Measurements from ENCODE around the gene DCHS2.

DCHS2 gene

GRCh38 chr4:154528869-154529268, 37.3 kb upstream of the DCHS2 start:
- Histone ChIP-seq H3K4ac (ENCODE audit: low read depth in 1 of 2, low read length in 2 of 2) (no peak overlapping the region), H3K23ac (ENCODE audit: low read length in 2 of 2) (no peak overlapping the region), H3K18ac (ENCODE audit: low read depth in 1 of 2, low read length in 2 of 2) (no peak overlapping the region), H3K36me3 (ENCODE audit: control insufficient read depth in 1 of 2, insufficient read depth in 2 of 2, low read depth in 1 of 2, low read length in 2 of 2) (no peaks in the 10 kb centered on the region), H3K27ac (ENCODE audit: low read length, poor library complexity, severe bottlenecking) (no peak overlapping the region), H3K4me3 (ENCODE audit: insufficient read depth in 1 of 2, low read depth in 1 of 2, low read length in 2 of 2) (no peak overlapping the region), H4K8ac (ENCODE audit: low read length) (no peak overlapping the region), H3K4me1 (ENCODE audit: control insufficient read depth, insufficient read depth, low read depth, low read length) (peaks cover 1% of the 10 kb centered on the region), H2AK5ac (ENCODE audit: low read length, severe bottlenecking) (no peak overlapping the region), H2BK120ac (ENCODE audit: low read depth, low read length) (no peak overlapping the region), H3K9ac (ENCODE audit: low read length) (no peak overlapping the region), H3K4me2 (ENCODE audit: low read length, poor library complexity, severe bottlenecking) (no peak overlapping the region), H3K27me3 (ENCODE audit: control insufficient read depth in 1 of 2, insufficient read depth in 1 of 2, low read length in 2 of 2) (peaks cover 0 to 12% of the 10 kb centered on the region in 2 experiments), H2AFZ (ENCODE audit: low read depth, low read length) (no peak overlapping the region), H2BK5ac (ENCODE audit: low read depth, low read length, poor library complexity, severe bottlenecking) (no peak overlapping the region), H3K79me1 (replicated peaks; ENCODE audit: low read length, poor library complexity, severe bottlenecking) (no peaks in the 10 kb centered on the region), H3K9me3 (ENCODE audit: control insufficient read depth, low read length) (no peaks in the 10 kb centered on the region), H4K91ac (ENCODE audit: low read length) (no peak overlapping the region), H2BK12ac (ENCODE audit: low read length in 2 of 2) (no peak overlapping the region), H2BK15ac (ENCODE audit: low read depth, poor library complexity, severe bottlenecking) (no peak overlapping the region), H3K14ac (ENCODE audit: low read length in 2 of 2) (no peak overlapping the region)
- 66% methylated on average over 2 of the region's 2 CpGs for WGBS
- no peak for DNase-seq

- no peak overlapping the region for H3K4me2 ChIP-seq (ENCODE audit: low read length, poor library complexity, severe bottlenecking)
- no peak overlapping the region for H3K27ac ChIP-seq (ENCODE audit: low read length, poor library complexity, severe bottlenecking)
- 79% methylated on average over 4 of the region's 4 CpGs for WGBS
- H4K8ac ChIP-seq (ENCODE audit: low read length): no peak overlapping the region
- no peak overlapping the region for H3K9ac ChIP-seq (ENCODE audit: low read length)
- H3K36me3 ChIP-seq (ENCODE audit: control insufficient read depth in 1 of 2, insufficient read depth in 2 of 2, low read depth in 1 of 2, low read length in 2 of 2): no peaks in the 10 kb centered on the region
- H3K4me1 ChIP-seq (ENCODE audit: control insufficient read depth, insufficient read depth, low read depth, low read length): peaks cover 1% of the 10 kb centered on the region
- no peak overlapping the region for H4K91ac ChIP-seq (ENCODE audit: low read length)
- DNase-seq: no peak
- no peak overlapping the region for H2AFZ ChIP-seq (ENCODE audit: low read depth, low read length)
- H2BK5ac ChIP-seq (ENCODE audit: low read depth, low read length, poor library complexity, severe bottlenecking): no peak overlapping the region
- no peak overlapping the region for H2AK5ac ChIP-seq (ENCODE audit: low read length, severe bottlenecking)
- H3K79me1 ChIP-seq (replicated peaks; ENCODE audit: low read length, poor library complexity, severe bottlenecking): no peaks in the 10 kb centered on the region
- H3K14ac ChIP-seq (ENCODE audit: low read length in 2 of 2): no peak overlapping the region
- peaks cover 0 to 15% of the 10 kb centered on the region in 2 experiments for H3K27me3 ChIP-seq (ENCODE audit: control insufficient read depth in 1 of 2, insufficient read depth in 1 of 2, low read length in 2 of 2)
- no peaks in the 10 kb centered on the region for H3K9me3 ChIP-seq (ENCODE audit: control insufficient read depth, low read length)
- no peak overlapping the region for H3K23ac ChIP-seq (ENCODE audit: low read length in 2 of 2)
- no peak overlapping the region for H2BK15ac ChIP-seq (ENCODE audit: low read depth, poor library complexity, severe bottlenecking)
- H3K4ac ChIP-seq (ENCODE audit: low read depth in 1 of 2, low read length in 2 of 2): no peak overlapping the region
- H3K18ac ChIP-seq (ENCODE audit: low read depth in 1 of 2, low read length in 2 of 2): no peak overlapping the region
- H3K4me3 ChIP-seq (ENCODE audit: insufficient read depth in 1 of 2, low read depth in 1 of 2, low read length in 2 of 2): no peak overlapping the region
- H2BK12ac ChIP-seq (ENCODE audit: low read length in 2 of 2): no peak overlapping the region
- no peak overlapping the region for H2BK120ac ChIP-seq (ENCODE audit: low read depth, low read length)
Measured at GRCh38 chr4:154527308-154527707, 35.7 kb upstream of the DCHS2 start.

GRCh38 chr4:154526151-154526550, 34.6 kb upstream of the DCHS2 start:
- peaks cover 1% of the 10 kb centered on the region for H3K4me1 ChIP-seq (ENCODE audit: control insufficient read depth, insufficient read depth, low read depth, low read length)
- H3K9me3 ChIP-seq (ENCODE audit: control insufficient read depth, low read length): no peaks in the 10 kb centered on the region
- no peaks in the 10 kb centered on the region for H3K36me3 ChIP-seq (ENCODE audit: control insufficient read depth in 1 of 2, insufficient read depth in 2 of 2, low read depth in 1 of 2, low read length in 2 of 2)
- no peak overlapping the region for H3K27ac ChIP-seq (ENCODE audit: low read length, poor library complexity, severe bottlenecking)
- WGBS: 70% methylated on average over 2 of the region's 2 CpGs
- H3K23ac ChIP-seq (ENCODE audit: low read length in 2 of 2): no peak overlapping the region
- H3K4ac ChIP-seq (ENCODE audit: low read depth in 1 of 2, low read length in 2 of 2): no peak overlapping the region
- H4K91ac ChIP-seq (ENCODE audit: low read length): no peak overlapping the region
- H3K4me2 ChIP-seq (ENCODE audit: low read length, poor library complexity, severe bottlenecking): no peak overlapping the region
- H3K14ac ChIP-seq (ENCODE audit: low read length in 2 of 2): no peak overlapping the region
- H2AK5ac ChIP-seq (ENCODE audit: low read length, severe bottlenecking): no peak overlapping the region
- no peak overlapping the region for H2AFZ ChIP-seq (ENCODE audit: low read depth, low read length)
- no peak overlapping the region for H2BK120ac ChIP-seq (ENCODE audit: low read depth, low read length)
- no peak overlapping the region for H4K8ac ChIP-seq (ENCODE audit: low read length)
- H3K4me3 ChIP-seq (ENCODE audit: insufficient read depth in 1 of 2, low read depth in 1 of 2, low read length in 2 of 2): no peak overlapping the region
- H3K79me1 ChIP-seq (replicated peaks; ENCODE audit: low read length, poor library complexity, severe bottlenecking): no peaks in the 10 kb centered on the region
- no peak overlapping the region for H3K18ac ChIP-seq (ENCODE audit: low read depth in 1 of 2, low read length in 2 of 2)
- peaks cover 0 to 15% of the 10 kb centered on the region in 2 experiments for H3K27me3 ChIP-seq (ENCODE audit: control insufficient read depth in 1 of 2, insufficient read depth in 1 of 2, low read length in 2 of 2)
- no peak overlapping the region for H2BK5ac ChIP-seq (ENCODE audit: low read depth, low read length, poor library complexity, severe bottlenecking)
- no peak for DNase-seq
- H2BK15ac ChIP-seq (ENCODE audit: low read depth, poor library complexity, severe bottlenecking): no peak overlapping the region
- H3K9ac ChIP-seq (ENCODE audit: low read length): no peak overlapping the region
- H2BK12ac ChIP-seq (ENCODE audit: low read length in 2 of 2): no peak overlapping the region

GRCh38 chr4:154521607-154522006, 30.0 kb upstream of the DCHS2 start:
- Histone ChIP-seq H3K4me1 (ENCODE audit: control insufficient read depth, insufficient read depth, low read depth, low read length) (no peaks in the 10 kb centered on the region), H3K4ac (ENCODE audit: low read depth in 1 of 2, low read length in 2 of 2) (no peak overlapping the region), H4K8ac (ENCODE audit: low read length) (no peak overlapping the region), H2BK12ac (ENCODE audit: low read length in 2 of 2) (no peak overlapping the region), H3K27ac (ENCODE audit: low read length, poor library complexity, severe bottlenecking) (no peak overlapping the region), H2BK15ac (ENCODE audit: low read depth, poor library complexity, severe bottlenecking) (no peak overlapping the region), H2BK120ac (ENCODE audit: low read depth, low read length) (no peak overlapping the region), H3K36me3 (ENCODE audit: control insufficient read depth in 1 of 2, insufficient read depth in 2 of 2, low read depth in 1 of 2, low read length in 2 of 2) (no peaks in the 10 kb centered on the region), H3K23ac (ENCODE audit: low read length in 2 of 2) (no peak overlapping the region), H3K9me3 (ENCODE audit: control insufficient read depth, low read length) (no peaks in the 10 kb centered on the region), H3K14ac (ENCODE audit: low read length in 2 of 2) (no peak overlapping the region), H3K4me3 (ENCODE audit: insufficient read depth in 1 of 2, low read depth in 1 of 2, low read length in 2 of 2) (no peak overlapping the region), H3K27me3 (ENCODE audit: control insufficient read depth in 1 of 2, insufficient read depth in 1 of 2, low read length in 2 of 2) (peaks cover 23 to 43% of the 10 kb centered on the region in 2 experiments), H2AK5ac (ENCODE audit: low read length, severe bottlenecking) (no peak overlapping the region), H4K91ac (ENCODE audit: low read length) (no peak overlapping the region), H3K18ac (ENCODE audit: low read depth in 1 of 2, low read length in 2 of 2) (no peak overlapping the region), H3K4me2 (ENCODE audit: low read length, poor library complexity, severe bottlenecking) (no peak overlapping the region), H2BK5ac (ENCODE audit: low read depth, low read length, poor library complexity, severe bottlenecking) (no peak overlapping the region), H3K79me1 (replicated peaks; ENCODE audit: low read length, poor library complexity, severe bottlenecking) (no peaks in the 10 kb centered on the region), H2AFZ (ENCODE audit: low read depth, low read length) (no peak overlapping the region), H3K9ac (ENCODE audit: low read length) (no peak overlapping the region)
- DNase-seq: no peak

Data from mesenchymal stem cell (in vitro differentiated cells and primary cell).